ENCODE measurements around the gene DPP6. TPM values are rescaled to one million over a fixed set of nuclear protein-coding genes. Genes with fewer than 3 reads are reported as not detected.

DPP6 gene
- total RNA-seq, 1 experiment from 2014 or later = not detected

DNA sequence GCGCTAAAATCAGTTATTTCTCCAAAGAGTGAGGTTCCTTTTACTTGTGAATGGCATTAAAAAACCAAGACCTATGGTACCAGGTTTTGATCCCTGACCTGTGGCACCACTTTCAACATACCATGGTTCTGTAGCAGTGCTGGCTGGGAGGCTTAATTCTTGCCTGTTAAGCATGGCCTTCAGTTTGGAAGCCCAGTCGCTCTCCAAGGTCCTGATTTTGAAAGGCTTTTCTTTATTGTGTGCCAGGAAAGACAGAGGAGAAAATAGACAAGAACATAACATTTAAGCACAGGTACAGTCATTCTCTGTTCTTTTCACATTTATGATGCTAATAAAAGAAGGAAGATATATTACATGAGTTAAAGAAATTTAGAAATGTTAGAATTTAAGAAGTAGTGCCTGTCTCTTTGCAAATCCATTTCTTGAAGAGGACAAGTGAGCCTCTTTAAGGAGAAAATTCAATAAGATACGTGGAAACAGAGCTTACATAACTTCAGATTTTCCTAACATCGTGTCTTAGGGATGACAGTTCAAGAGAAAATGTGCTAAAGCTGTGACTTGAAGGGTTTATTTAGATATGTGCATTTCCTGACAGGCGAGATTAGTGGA, 357.6 kb downstream of the DPP6 start:
- Histone ChIP-seq H3K27ac (no peak overlapping the region), H3K79me2 (ENCODE audit: low read depth) (no peaks in the 10 kb centered on the region), H2AFZ (no peak overlapping the region), H3K9me2 (ENCODE audit: insufficient read depth) (no peaks in the 10 kb centered on the region), H3K36me3 (ENCODE audit: low read depth) (no peaks in the 10 kb centered on the region), H3K27me3 (ENCODE audit: insufficient read depth, low read depth) (no peaks in the 10 kb centered on the region), H3K4me2 (no peak overlapping the region), H3K9me3 (ENCODE audit: insufficient read depth, low read depth) (no peaks in the 10 kb centered on the region), H4K20me1 (ENCODE audit: insufficient read depth) (peaks cover 4% of the 10 kb centered on the region; the same call in 1 of the 2 replicates), H3K4me1 (replicated peaks; ENCODE audit: insufficient read depth) (no peaks in the 10 kb centered on the region), H3K4me3 (no peak overlapping the region), H3F3A (ENCODE audit: insufficient read depth, low read depth) (no peaks in the 10 kb centered on the region)
- intact Hi-C loops (cut with micrococcal nuclease; ENCODE audit: unreplicated experiment) = no loop called here
- no peak for TF ChIP-seq EZH2 (IDR thresholded peaks at IDR 0.05; ENCODE audit: low read depth)
- TF ChIP-seq, protein P1, sequence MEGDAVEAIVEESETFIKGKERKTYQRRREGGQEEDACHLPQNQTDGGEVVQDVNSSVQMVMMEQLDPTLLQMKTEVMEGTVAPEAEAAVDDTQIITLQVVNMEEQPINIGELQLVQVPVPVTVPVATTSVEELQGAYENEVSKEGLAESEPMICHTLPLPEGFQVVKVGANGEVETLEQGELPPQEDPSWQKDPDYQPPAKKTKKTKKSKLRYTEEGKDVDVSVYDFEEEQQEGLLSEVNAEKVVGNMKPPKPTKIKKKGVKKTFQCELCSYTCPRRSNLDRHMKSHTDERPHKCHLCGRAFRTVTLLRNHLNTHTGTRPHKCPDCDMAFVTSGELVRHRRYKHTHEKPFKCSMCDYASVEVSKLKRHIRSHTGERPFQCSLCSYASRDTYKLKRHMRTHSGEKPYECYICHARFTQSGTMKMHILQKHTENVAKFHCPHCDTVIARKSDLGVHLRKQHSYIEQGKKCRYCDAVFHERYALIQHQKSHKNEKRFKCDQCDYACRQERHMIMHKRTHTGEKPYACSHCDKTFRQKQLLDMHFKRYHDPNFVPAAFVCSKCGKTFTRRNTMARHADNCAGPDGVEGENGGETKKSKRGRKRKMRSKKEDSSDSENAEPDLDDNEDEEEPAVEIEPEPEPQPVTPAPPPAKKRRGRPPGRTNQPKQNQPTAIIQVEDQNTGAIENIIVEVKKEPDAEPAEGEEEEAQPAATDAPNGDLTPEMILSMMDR (conservative IDR thresholded peaks at IDR 0.05) = no peak
- DNase-seq = peak in 1 of 2 experiments; percentile 5
- ChIA-PET POLR2A (ENCODE audit: unreplicated experiment) (no interaction called here), CTCF (no interaction called here)
- BruUV-seq (replicated peaks) = no TSS peak

DNA sequence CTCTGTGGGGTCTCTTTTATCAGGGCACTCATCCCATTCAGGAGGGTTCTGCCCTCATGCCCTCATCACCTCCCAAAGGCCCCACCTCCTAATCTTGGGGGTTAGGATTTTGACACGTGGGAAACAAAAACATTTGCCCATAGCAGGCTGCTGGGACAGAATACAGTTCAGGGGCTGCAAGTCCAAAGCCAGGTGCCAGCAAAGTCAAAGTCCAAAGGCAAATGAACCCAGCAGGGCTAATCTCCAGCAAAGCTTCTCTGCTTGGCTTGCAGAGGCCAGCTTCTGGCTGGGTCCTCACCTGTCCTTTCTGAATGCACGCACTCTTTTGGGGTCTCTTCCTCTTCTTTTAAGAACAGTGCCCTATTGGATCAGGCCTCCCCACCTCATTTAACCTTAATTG, 359.9 kb downstream of the DPP6 start:
- Histone ChIP-seq H3K4me3 (no peak overlapping the region), H3K4me1 (replicated peaks; ENCODE audit: insufficient read depth) (no peaks in the 10 kb centered on the region), H3K9me3 (ENCODE audit: insufficient read depth, low read depth) (no peaks in the 10 kb centered on the region), H3F3A (ENCODE audit: insufficient read depth, low read depth) (no peaks in the 10 kb centered on the region), H3K79me2 (ENCODE audit: low read depth) (no peaks in the 10 kb centered on the region), H3K9me2 (ENCODE audit: insufficient read depth) (no peaks in the 10 kb centered on the region), H3K36me3 (ENCODE audit: low read depth) (no peaks in the 10 kb centered on the region), H2AFZ (no peak overlapping the region), H3K27ac (no peak overlapping the region), H4K20me1 (ENCODE audit: insufficient read depth) (peaks cover 4% of the 10 kb centered on the region; the same call in 1 of the 2 replicates), H3K4me2 (no peak overlapping the region), H3K27me3 (ENCODE audit: insufficient read depth, low read depth) (no peaks in the 10 kb centered on the region)
- intact Hi-C loops (cut with micrococcal nuclease; ENCODE audit: unreplicated experiment) = no loop called here
- no TSS peak for BruUV-seq (replicated peaks)
- POLR2A ChIA-PET (ENCODE audit: unreplicated experiment) = no interaction called here
- TF ChIP-seq EZH2 (IDR thresholded peaks at IDR 0.05; ENCODE audit: low read depth) = no peak
- TF ChIP-seq, protein P1 (conservative IDR thresholded peaks at IDR 0.05) = no peak
- CTCF ChIA-PET = no interaction called here
- DNase-seq = no peak

DNA sequence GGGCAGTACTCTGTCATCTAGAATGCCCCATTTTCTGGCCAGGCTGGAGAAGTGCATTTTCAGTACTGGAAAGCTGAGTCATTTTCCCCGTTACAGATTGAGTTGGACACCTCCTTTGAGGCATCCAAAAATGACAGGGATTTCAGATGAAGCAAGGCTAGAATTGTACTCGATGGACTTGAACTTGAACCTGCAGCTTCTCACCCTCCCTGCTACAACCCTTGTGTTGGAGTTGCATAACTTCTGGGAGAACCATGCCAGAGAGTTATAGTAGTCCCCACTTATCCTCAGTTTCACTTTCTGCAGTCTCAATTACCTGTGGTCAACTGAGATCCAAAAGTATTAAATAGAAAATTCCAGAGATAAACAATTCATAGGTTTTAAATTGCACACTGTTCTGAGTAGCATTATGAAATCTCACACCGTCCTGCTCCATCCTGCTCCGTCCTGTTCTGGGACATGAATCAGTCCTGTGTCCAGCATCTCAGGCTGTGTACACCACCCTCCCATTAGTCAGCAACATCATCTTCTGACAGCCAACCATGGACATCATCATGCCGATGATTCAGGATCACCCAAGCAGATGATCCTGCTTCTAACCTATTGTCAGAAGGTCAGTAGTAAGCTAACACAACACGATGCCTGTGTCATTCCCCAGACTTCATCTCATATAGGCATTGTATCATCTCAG, 363.7 kb downstream of the DPP6 start:
- H3K4me1 ChIP-seq (replicated peaks; ENCODE audit: insufficient read depth) = no peaks in the 10 kb centered on the region
- TF ChIP-seq EZH2 (IDR thresholded peaks at IDR 0.05; ENCODE audit: low read depth) = no peak
- TF ChIP-seq, protein P1 (conservative IDR thresholded peaks at IDR 0.05) = no peak
- no peak for DNase-seq
- ChIA-PET CTCF (no interaction called here), POLR2A (ENCODE audit: unreplicated experiment) (no interaction called here)
- no peaks in the 10 kb centered on the region for H3K79me2 ChIP-seq (ENCODE audit: low read depth)
- H3K9me2 ChIP-seq (ENCODE audit: insufficient read depth) = no peaks in the 10 kb centered on the region
- H3K27ac ChIP-seq = no peak overlapping the region
- H3K27me3 ChIP-seq (ENCODE audit: insufficient read depth, low read depth) = peaks cover 27% of the 10 kb centered on the region
- intact Hi-C loops (cut with micrococcal nuclease; ENCODE audit: unreplicated experiment) = no loop called here
- no peak overlapping the region for H2AFZ ChIP-seq
- no peaks in the 10 kb centered on the region for H3K36me3 ChIP-seq (ENCODE audit: low read depth)
- H3K4me3 ChIP-seq = no peak overlapping the region
- 0 out of 2 replicates have a peak, but pooled peaks cover 4% of the 10 kb centered on the region for H4K20me1 ChIP-seq (ENCODE audit: insufficient read depth)
- no TSS peak for BruUV-seq (replicated peaks)
- H3K4me2 ChIP-seq = no peak overlapping the region
- no peaks in the 10 kb centered on the region for H3K9me3 ChIP-seq (ENCODE audit: insufficient read depth, low read depth)
- no peaks in the 10 kb centered on the region for H3F3A ChIP-seq (ENCODE audit: insufficient read depth, low read depth)
